SK-N-SH (cell line): ENCODE data around the gene CCDC149.

ENCODE experiments used
- CTCF ChIP-seq: fragments of 200-600 bp; sonication (generic); IDR thresholded peaks from 2 replicates; pipeline ENCODE4 v1.6.1; 2017; ENCODE audit warnings: antibody characterized with exemption, mild to moderate bottlenecking, moderate library complexity
- ELF1 ChIP-seq: IDR thresholded peaks from 2 replicates; pipeline ENCODE4 v1.4.0; 2012
- EZH2phosphoT487 ChIP-seq: fragments of 200-600 bp; sonication (generic); IDR thresholded peaks from 2 replicates; pipeline ENCODE4 v1.6.1; 2017; ENCODE audit warnings: low read depth, mixed run types, mild to moderate bottlenecking, antibody characterized with exemption, moderate library complexity, borderline replicate concordance
- RCOR1 ChIP-seq: fragments of 150-350 bp; IDR thresholded peaks from 2 replicates; pipeline ENCODE4 v1.6.1; 2017; ENCODE audit warnings: antibody characterized with exemption, low read length
- SIN3A ChIP-seq: IDR thresholded peaks from 2 replicates; pipeline ENCODE4 v1.6.1; 2012; ENCODE audit warnings: low read depth, mild to moderate bottlenecking, low read length, moderate library complexity, borderline replicate concordance
- TEAD4 ChIP-seq: IDR thresholded peaks from 2 replicates; pipeline ENCODE4 v1.4.0; 2012; ENCODE audit warnings: mild to moderate bottlenecking, borderline replicate concordance; ENCODE audit not compliant: insufficient read depth
- YY1 ChIP-seq: IDR thresholded peaks from 2 replicates; pipeline ENCODE4 v1.4.0; 2012; ENCODE audit warnings: low read depth, mild to moderate bottlenecking
- TF ChIP-seq, protein P1 (sequence below): fragments of 150-350 bp; IDR thresholded peaks from 2 replicates; pipeline ENCODE4 v1.6.1; 2017; ENCODE audit warnings: antibody characterized with exemption, low read length, low read depth, borderline replicate concordance
- TF ChIP-seq, protein P2 (sequence below): IDR thresholded peaks from 2 replicates; pipeline ENCODE4 v1.4.0; 2012; ENCODE audit warnings: low read depth

DNA sequence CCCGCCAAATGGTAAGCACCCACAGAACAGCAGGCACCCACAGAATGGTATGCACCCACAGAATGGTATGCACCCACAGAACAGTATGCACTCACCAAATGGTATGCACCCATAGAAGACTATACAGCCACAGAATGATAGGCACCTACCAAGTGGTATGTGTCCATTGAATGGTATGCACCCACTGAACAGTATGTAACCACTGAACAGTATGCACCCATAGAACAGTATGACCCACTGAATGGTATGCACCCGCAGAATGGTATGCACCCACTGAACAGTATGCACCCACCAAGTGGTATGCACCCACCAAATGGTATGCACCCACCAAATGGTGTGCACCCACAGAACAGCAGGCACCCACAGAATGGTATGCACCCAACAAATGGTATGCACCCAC is 40.1 kb downstream of the CCDC149 start:
- TF ChIP-seq, protein P1, sequence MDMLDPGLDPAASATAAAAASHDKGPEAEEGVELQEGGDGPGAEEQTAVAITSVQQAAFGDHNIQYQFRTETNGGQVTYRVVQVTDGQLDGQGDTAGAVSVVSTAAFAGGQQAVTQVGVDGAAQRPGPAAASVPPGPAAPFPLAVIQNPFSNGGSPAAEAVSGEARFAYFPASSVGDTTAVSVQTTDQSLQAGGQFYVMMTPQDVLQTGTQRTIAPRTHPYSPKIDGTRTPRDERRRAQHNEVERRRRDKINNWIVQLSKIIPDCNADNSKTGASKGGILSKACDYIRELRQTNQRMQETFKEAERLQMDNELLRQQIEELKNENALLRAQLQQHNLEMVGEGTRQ: no peak
- TF ChIP-seq TEAD4 (no peak), RCOR1 (no peak), ELF1 (no peak), CTCF (no peak), YY1 (no peak), SIN3A (no peak), EZH2phosphoT487 (no peak)
- TF ChIP-seq, protein P2, sequence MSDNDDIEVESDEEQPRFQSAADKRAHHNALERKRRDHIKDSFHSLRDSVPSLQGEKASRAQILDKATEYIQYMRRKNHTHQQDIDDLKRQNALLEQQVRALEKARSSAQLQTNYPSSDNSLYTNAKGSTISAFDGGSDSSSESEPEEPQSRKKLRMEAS: no peak
